PC-3 (cell line): ENCODE results near the gene KBTBD12. TPM values are rescaled to one million over a fixed set of nuclear protein-coding genes. Genes with fewer than 3 reads are reported as not detected.

Experiments
- total RNA-seq: library from RNA; depleted of rRNA; stranded (reverse); fragments of >200 nt; gene quantifications from 2 replicates; pipeline ENCODE4 v1.2.3, GENCODE V29; 2014; rRNA removed

KBTBD12 gene
- total RNA-seq, 1 experiment from 2014 or later = not detected

Other genes with a start within 250 kb of the KBTBD12 start
- gene ABTB1, start 242.3 kb upstream of the KBTBD12 start, total RNA-seq = 3.6 and 8.4 TPM in 2 replicates
- 38.7 and 40.1 TPM in 2 replicates for gene MGLL, start 92.7 kb upstream of the KBTBD12 start, total RNA-seq
- gene SEC61A1, start 137.2 kb downstream of the KBTBD12 start, total RNA-seq = 182 and 184 TPM in 2 replicates
- 94.9 and 114 TPM in 2 replicates for gene RUVBL1, start 208.6 kb downstream of the KBTBD12 start, total RNA-seq
- gene EEFSEC, start 238.2 kb downstream of the KBTBD12 start, total RNA-seq = 9.6 and 11.6 TPM in 2 replicates